Endothelial cell of umbilical vein (primary cell): ENCODE measurements around the gene CCDC81. TPM values are rescaled to one million over a fixed set of nuclear protein-coding genes. Genes with fewer than 3 reads are reported as not detected.
A peak's percentile ranks its signal among the peaks of the same experiment; 100 is the strongest.

ENCODE experiments used
- BruUV-seq: library from RNA; stranded (reverse); fragments of 400-500 nt; replicated peaks from 2 replicates; lab custom pipeline; 2021; lab: Mats Ljungman, UMichigan
- CTCF ChIA-PET: fragments of 300-600, 350-600 bp; sonication (Branson Sonifier 250); formaldehyde crosslinking; loops from one replicate; lab custom pipeline; 2021; ENCODE audit warnings: antibody characterized with exemption, inconsistent platforms; lab: Charles Lee
- POLR2A ChIA-PET: fragments of 300-600, 350-600 bp; sonication (Branson Sonifier 250); formaldehyde crosslinking; loops from one replicate; lab custom pipeline; 2021; ENCODE audit warnings: antibody characterized with exemption, inconsistent platforms; lab: Charles Lee
- DNase-seq: peaks from one replicate; pipeline ENCODE4 v3.0.0-alpha.2; 2011; ENCODE audit warnings: low read depth, low spot score
- FAIRE-seq: peaks from 2 replicates; lab custom pipeline; 2011; peaks lifted over from hg19 to GRCh38; lab: Jason Lieb, UNC
- H2AFZ ChIP-seq: 2 replicates; pipeline ENCODE4 v1.6.0; 2012; ENCODE audit warnings: low read depth, low read length, control low read depth, inconsistent platforms
- H3K27ac ChIP-seq: 2 replicates; pipeline ENCODE4 v1.5.1; 2011; ENCODE audit warnings: low read depth, mild to moderate bottlenecking, control low read depth, low read length, moderate library complexity; ENCODE audit not compliant: insufficient read depth
- H3K27me3 ChIP-seq, 2 experiments: 2 replicates each; pipeline versions ENCODE4 v1.6.0 to v1.6.1; 2011; ENCODE audit warnings: low read length in 2 of 2, mixed read lengths in 1 of 2; ENCODE audit not compliant: control insufficient read depth in 2 of 2, insufficient read depth in 2 of 2
- H3K36me3 ChIP-seq, 2 experiments: 2 replicates in 1 of 2; 3 replicates in 1 of 2; pipeline ENCODE4 v1.5.1; 2011; ENCODE audit warnings: low read length in 2 of 2, mild to moderate bottlenecking in 1 of 2, moderate library complexity in 1 of 2; ENCODE audit not compliant: control insufficient read depth in 2 of 2, insufficient read depth in 2 of 2; ENCODE audit errors: extremely low read depth in 1 of 2
- H3K4me1 ChIP-seq: 3 replicates; pipeline ENCODE4 v1.5.1; 2011; ENCODE audit warnings: mild to moderate bottlenecking, low read length; ENCODE audit not compliant: control insufficient read depth, insufficient read depth; ENCODE audit errors: extremely low read depth
- H3K4me2 ChIP-seq: 2 replicates; pipeline ENCODE4 v1.6.1; 2011; ENCODE audit warnings: low read length, control low read depth, mixed read lengths; ENCODE audit not compliant: insufficient read depth
- H3K4me3 ChIP-seq, 3 experiments: fragments of 200-600 bp in 1 of 3; sonication (generic), shearing (Covaris generic) in 1 of 3; replicated peaks in 1 of 3; 2 replicates each; pipeline ENCODE4 v1.5.1; 2011 to 2016; ENCODE audit warnings: control low read depth in 3 of 3, low read length in 3 of 3, mild to moderate bottlenecking in 2 of 3, inconsistent platforms in 1 of 3, low read depth in 1 of 3, moderate library complexity in 1 of 3; ENCODE audit not compliant: insufficient read depth in 1 of 3
- H3K79me2 ChIP-seq: 2 replicates; pipeline ENCODE4 v1.6.0; 2012; ENCODE audit warnings: low read length, inconsistent platforms; ENCODE audit not compliant: control insufficient read depth, insufficient read depth
- H3K9ac ChIP-seq: replicated peaks from 2 replicates; pipeline ENCODE3; 2011; ENCODE audit warnings: low read length, control low read depth; ENCODE audit not compliant: insufficient read depth; ENCODE audit errors: extremely low read depth
- H3K9me1 ChIP-seq: replicated peaks from 3 replicates; pipeline ENCODE4 v1.6.0; 2011; ENCODE audit warnings: mild to moderate bottlenecking, low read length; ENCODE audit not compliant: control insufficient read depth, insufficient read depth; ENCODE audit errors: extremely low read depth
- H3K9me3 ChIP-seq: replicated peaks from 2 replicates; pipeline ENCODE4 v1.5.1; 2012; ENCODE audit warnings: low read length, inconsistent platforms; ENCODE audit not compliant: control insufficient read depth, insufficient read depth
- H4K20me1 ChIP-seq: replicated peaks from 2 replicates; pipeline ENCODE3; 2011; ENCODE audit warnings: mild to moderate bottlenecking, low read length; ENCODE audit not compliant: control insufficient read depth, insufficient read depth; ENCODE audit errors: extremely low read depth
- EZH2 ChIP-seq: IDR thresholded peaks from 2 replicates; pipeline ENCODE4 v1.6.1; 2012; ENCODE audit warnings: borderline replicate concordance, low read depth, mild to moderate bottlenecking, moderate library complexity, low read length, inconsistent platforms; ENCODE audit not compliant: severe bottlenecking
- FOS ChIP-seq: IDR thresholded peaks from 2 replicates; pipeline ENCODE4 v1.6.1; 2011; ENCODE audit warnings: mild to moderate bottlenecking, low read length, moderate library complexity, borderline replicate concordance; ENCODE audit not compliant: insufficient read depth
- GATA2 ChIP-seq: IDR thresholded peaks from 2 replicates; pipeline ENCODE4 v1.7.0; 2011; ENCODE audit warnings: low read depth, mild to moderate bottlenecking, moderate library complexity, mixed read lengths, low read length; ENCODE audit not compliant: insufficient read length, insufficient read depth
- JUN ChIP-seq: IDR thresholded peaks from 2 replicates; pipeline ENCODE4 v1.6.1; 2011; ENCODE audit warnings: borderline replicate concordance, low read depth; ENCODE audit not compliant: insufficient read length, insufficient read depth
- MYC ChIP-seq: IDR thresholded peaks from one replicate; pipeline ENCODE4 v1.6.1; 2011; ENCODE audit warnings: mild to moderate bottlenecking, low read depth, low read length
- POLR2A ChIP-seq: IDR thresholded peaks from 2 replicates; pipeline ENCODE4 v1.6.1; 2012; ENCODE audit warnings: low read depth, mild to moderate bottlenecking, control low read depth, low read length
- POLR2AphosphoS5 ChIP-seq: IDR thresholded peaks from 2 replicates; pipeline ENCODE4 v1.6.1; 2012; ENCODE audit warnings: low read depth, mild to moderate bottlenecking, control low read depth, low read length, moderate library complexity; ENCODE audit not compliant: insufficient read depth
- dilution Hi-C: fragments of 300-500 bp; cut with MboI; formaldehyde crosslinking; loops from one replicate; pipeline ENCODE4 v1.15.0; 2019; ENCODE audit warnings: low sequenced_read_pairs; ENCODE audit not compliant: extremely low pct_ligation_motif_present
- intact Hi-C: fragments of 100-400 bp; cut with micrococcal nuclease; formaldehyde crosslinking; loops from one replicate; pipeline ENCODE4 v1.10.0; 2022
- polyA plus RNA-seq, 4 experiments: library from polyadenylated mRNA; depleted of rRNA in 3 of 4; stranded (reverse) in 3 of 4; unstranded in 1 of 4; fragments of >200 nt; gene quantifications; 2 replicates each; pipeline versions ENCODE4 v1.2.1 to v1.2.3, GENCODE V29; 2011 to 2012; ENCODE audit warnings: missing spikeins in 1 of 4
- total RNA-seq: library from RNA; stranded (reverse); gene quantifications from 2 replicates; pipeline ENCODE4 v1.2.3, GENCODE V29; 2021
- TF ChIP-seq, protein P1 (sequence below), 2 donors: IDR thresholded peaks; 1 replicate in 1 of 2; 2 replicates in 1 of 2; pipeline ENCODE4 v1.5.1; 2011; ENCODE audit warnings: low read length in 2 of 2, mild to moderate bottlenecking in 2 of 2, moderate library complexity in 2 of 2, control low read depth in 1 of 2, inconsistent platforms in 1 of 2, low read depth in 1 of 2; ENCODE audit not compliant: insufficient read depth in 1 of 2; ENCODE audit errors: extremely low read depth in 1 of 2
- TF ChIP-seq, protein P2 (sequence below): IDR thresholded peaks from 2 replicates; pipeline ENCODE4 v1.6.1; 2011; ENCODE audit not compliant: insufficient read depth, insufficient read length

The CCDC81 gene
- total and polyA plus RNA-seq, 2 donors (not counting 3 experiments of a cell fraction or from before 2014, with no cell fraction given) = 0.57 to 1.1 TPM

DNA sequence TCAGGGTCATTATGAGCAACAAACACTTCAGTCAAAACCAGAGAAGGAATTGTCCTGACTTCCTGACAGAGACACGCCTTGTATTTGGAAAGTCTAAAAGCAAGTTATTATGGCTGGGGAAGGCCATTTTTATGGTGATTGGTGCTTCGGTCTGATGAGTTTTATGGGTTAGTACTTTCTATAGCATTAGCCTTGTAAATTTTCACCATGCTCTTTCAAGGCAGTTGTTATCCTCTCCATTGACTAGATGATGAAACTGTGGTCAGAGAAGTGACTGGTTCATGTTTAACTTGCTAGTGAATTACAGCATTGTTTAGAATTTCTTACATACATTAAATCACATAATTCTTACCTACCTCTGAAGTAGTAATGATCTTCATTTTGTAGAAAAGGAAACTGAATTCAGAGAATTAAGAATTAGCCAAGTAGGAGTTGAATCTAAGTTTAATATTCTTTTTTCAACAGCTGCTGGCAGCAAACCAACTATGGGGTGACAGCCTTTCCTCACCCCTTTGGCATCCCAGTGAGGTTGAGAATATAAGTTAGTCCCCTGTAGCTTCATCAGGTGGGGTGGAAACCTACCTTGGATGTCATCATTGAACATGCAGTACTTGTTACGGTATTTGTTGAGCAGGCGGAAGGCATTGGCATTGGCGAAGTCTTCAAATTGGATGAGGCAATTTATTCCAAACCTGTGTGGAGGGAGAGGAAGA is 90.0 kb downstream of the CCDC81 start:
- BruUV-seq = no TSS peak
- Histone ChIP-seq H3K4me2 (no peak overlapping the region), H3K9me1 (no peaks in the 10 kb centered on the region), H3K4me1 (peaks cover 18% of the 10 kb centered on the region), H3K27ac (no peak overlapping the region), H4K20me1 (no peaks in the 10 kb centered on the region), H3K36me3 (no peaks in the 10 kb centered on the region), H3K4me3 (no peak overlapping the region), H3K9ac (no peak overlapping the region), H3K79me2 (no peaks in the 10 kb centered on the region), H2AFZ (no peak overlapping the region), H3K27me3 (no peaks in the 10 kb centered on the region), H3K9me3 (no peaks in the 10 kb centered on the region)
- TF ChIP-seq FOS (no peak), MYC (no peak), JUN (no peak), POLR2A (no peak), POLR2AphosphoS5 (no peak), EZH2 (no peak), GATA2 (no peak)
- TF ChIP-seq, protein P1, sequence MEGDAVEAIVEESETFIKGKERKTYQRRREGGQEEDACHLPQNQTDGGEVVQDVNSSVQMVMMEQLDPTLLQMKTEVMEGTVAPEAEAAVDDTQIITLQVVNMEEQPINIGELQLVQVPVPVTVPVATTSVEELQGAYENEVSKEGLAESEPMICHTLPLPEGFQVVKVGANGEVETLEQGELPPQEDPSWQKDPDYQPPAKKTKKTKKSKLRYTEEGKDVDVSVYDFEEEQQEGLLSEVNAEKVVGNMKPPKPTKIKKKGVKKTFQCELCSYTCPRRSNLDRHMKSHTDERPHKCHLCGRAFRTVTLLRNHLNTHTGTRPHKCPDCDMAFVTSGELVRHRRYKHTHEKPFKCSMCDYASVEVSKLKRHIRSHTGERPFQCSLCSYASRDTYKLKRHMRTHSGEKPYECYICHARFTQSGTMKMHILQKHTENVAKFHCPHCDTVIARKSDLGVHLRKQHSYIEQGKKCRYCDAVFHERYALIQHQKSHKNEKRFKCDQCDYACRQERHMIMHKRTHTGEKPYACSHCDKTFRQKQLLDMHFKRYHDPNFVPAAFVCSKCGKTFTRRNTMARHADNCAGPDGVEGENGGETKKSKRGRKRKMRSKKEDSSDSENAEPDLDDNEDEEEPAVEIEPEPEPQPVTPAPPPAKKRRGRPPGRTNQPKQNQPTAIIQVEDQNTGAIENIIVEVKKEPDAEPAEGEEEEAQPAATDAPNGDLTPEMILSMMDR (IDR thresholded peaks at IDR 0.05; ENCODE audit: extremely low read depth in 1 of 2, insufficient read depth in 1 of 2, low read depth in 1 of 2, low read length in 2 of 2) = no peak
- TF ChIP-seq, protein P2, sequence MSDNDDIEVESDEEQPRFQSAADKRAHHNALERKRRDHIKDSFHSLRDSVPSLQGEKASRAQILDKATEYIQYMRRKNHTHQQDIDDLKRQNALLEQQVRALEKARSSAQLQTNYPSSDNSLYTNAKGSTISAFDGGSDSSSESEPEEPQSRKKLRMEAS = no peak
- dilution Hi-C loops = no loop called here
- DNase-seq = no peak
- intact Hi-C loops = no loop called here
- FAIRE-seq = peak; percentile 15
- CTCF ChIA-PET = no interaction called here
- POLR2A ChIA-PET = interaction anchor here (0.7 kb wide), 1 partner anchor 18 kb away, joined by 3 read pairs; no protein-coding TSS in a partner anchor
